Measurements from ENCODE around the gene RNF157. TPM values are rescaled to one million over a fixed set of nuclear protein-coding genes. Genes with fewer than 3 reads are reported as not detected.

The RNF157 gene
- polyA plus RNA-seq, 3 donors = 26.1 to 29.1 (median 27.5) TPM

DNA sequence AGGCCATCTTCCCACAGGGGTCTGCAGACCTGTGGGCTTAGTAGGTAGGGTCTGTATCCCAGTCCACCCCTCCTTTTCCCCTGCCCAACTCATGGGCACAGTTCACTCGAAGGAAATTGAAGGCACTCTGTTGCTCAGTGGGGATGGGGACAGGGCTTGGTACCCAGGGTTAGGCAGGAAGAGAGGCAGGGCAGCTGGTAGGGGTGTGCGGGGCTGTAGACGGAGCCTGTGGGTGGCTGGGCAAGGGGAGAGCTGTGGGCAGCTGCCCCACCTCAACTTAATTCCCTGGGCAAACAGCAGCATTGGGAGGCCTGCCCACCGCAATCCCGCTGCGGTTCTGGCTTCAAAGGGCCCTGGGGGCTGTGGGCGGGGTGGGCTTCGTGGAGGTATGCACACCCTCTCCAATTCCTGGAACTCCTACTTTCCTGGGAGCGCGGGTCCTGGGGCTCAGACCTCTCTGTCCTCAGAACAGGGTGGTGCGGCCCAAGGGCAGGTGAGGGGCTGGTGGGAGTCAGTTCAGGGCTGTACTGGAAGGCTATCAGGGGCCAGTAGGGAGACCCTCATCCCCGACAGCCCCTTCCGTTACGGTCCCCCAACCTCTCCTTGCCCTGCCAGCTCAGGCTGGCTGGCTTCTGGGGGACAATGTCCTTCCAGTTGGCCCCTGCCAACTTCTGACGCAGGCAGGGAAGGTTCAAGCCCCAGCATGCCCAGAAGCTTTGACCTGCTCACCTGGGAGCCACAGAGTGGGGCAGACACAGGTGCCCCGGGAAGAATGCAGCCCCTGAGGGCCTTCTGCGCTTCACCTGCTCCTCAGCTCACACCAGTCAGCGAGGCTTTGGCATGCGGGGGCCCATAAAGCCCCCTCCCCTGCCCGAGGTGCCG lies 108.4 kb downstream of the RNF157 start:
- no peak for DNase-seq (ENCODE audit: low read depth in 3 of 3, low spot score in 2 of 3)

- no peak for DNase-seq (ENCODE audit: low read depth in 3 of 3, low spot score in 2 of 3)
Observed at GRCh38 chr17:76131051-76131691, 109.1 kb downstream of the RNF157 start.

GRCh38 chr17:76130473-76130872 lies 109.8 kb downstream of the RNF157 start:
- DNase-seq (ENCODE audit: low read depth in 3 of 3, low spot score in 2 of 3) = no peak

- DNase-seq (ENCODE audit: low read depth in 3 of 3, low spot score in 2 of 3) = no peak
Observed at GRCh38 chr17:76125922-76126321, 114.4 kb downstream of the RNF157 start.

DNA sequence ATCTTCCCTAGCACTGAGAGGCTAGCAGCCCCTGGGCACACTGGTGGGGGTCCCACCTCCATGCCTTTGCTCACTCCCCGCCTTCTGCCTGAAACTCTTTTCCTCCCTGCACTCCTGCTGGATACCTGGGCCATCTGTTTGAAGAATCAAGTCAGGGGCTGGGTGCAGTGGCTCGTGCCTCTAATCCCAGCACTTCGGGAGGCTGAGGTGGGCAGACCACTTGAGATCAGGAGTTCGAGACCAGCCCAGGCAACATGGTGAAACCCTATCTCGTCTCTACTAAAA lies 115.0 kb downstream of the RNF157 start:
- DNase-seq (ENCODE audit: low read depth in 3 of 3, low spot score in 2 of 3) = no peak

GRCh38 chr17:76124582-76125390 lies 115.5 kb downstream of the RNF157 start:
- DNase-seq (ENCODE audit: low read depth in 3 of 3, low spot score in 2 of 3) = no peak

GRCh38 chr17:76123749-76124581 lies 116.3 kb downstream of the RNF157 start:
- DNase-seq (ENCODE audit: low read depth in 3 of 3, low spot score in 2 of 3) = no peak

DNA sequence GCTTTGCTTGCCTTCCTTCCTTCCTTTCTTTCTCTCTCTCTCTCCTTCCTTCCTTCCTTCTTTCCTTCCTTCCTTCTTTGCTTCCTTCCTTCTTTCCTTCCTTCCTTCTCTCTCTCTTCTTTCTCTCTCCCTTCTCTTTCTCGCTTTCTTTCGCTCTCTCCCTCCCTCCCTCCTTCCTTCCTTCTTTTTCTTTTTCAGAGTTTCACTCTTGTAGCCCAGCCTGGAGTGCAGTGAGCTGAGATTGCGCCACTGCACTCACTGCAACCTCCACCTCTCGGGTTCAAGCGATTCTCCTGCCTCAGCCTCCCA lies 117.1 kb downstream of the RNF157 start:
- DNase-seq (ENCODE audit: low read depth in 3 of 3, low spot score in 2 of 3) = no peak

GRCh38 chr17:76122431-76123190 lies 117.7 kb downstream of the RNF157 start:
- DNase-seq (ENCODE audit: low read depth in 3 of 3, low spot score in 2 of 3) = no peak

- DNase-seq (ENCODE audit: low read depth in 3 of 3, low spot score in 2 of 3) = no peak
Observed at GRCh38 chr17:76121932-76122430, 118.3 kb downstream of the RNF157 start.

DNA sequence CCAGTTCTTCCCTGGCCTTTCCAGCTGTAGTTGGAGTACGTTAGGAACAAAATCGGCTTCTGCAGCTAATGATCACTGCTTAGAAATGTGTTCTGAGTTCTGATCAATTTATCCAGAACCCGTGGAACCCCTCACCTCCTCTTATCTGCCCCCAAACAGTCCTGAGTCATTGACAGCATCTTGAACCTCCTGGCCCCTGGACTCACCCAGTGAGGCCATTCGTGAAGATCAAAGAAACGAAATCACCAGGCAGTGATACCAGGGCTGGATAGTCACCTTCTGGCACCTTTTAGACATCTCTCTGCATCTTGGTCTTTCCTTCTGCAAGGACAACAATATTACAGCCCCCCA lies 119.7 kb downstream of the RNF157 start:
- no peak for DNase-seq (ENCODE audit: low read depth in 3 of 3, low spot score in 2 of 3)

DNA sequence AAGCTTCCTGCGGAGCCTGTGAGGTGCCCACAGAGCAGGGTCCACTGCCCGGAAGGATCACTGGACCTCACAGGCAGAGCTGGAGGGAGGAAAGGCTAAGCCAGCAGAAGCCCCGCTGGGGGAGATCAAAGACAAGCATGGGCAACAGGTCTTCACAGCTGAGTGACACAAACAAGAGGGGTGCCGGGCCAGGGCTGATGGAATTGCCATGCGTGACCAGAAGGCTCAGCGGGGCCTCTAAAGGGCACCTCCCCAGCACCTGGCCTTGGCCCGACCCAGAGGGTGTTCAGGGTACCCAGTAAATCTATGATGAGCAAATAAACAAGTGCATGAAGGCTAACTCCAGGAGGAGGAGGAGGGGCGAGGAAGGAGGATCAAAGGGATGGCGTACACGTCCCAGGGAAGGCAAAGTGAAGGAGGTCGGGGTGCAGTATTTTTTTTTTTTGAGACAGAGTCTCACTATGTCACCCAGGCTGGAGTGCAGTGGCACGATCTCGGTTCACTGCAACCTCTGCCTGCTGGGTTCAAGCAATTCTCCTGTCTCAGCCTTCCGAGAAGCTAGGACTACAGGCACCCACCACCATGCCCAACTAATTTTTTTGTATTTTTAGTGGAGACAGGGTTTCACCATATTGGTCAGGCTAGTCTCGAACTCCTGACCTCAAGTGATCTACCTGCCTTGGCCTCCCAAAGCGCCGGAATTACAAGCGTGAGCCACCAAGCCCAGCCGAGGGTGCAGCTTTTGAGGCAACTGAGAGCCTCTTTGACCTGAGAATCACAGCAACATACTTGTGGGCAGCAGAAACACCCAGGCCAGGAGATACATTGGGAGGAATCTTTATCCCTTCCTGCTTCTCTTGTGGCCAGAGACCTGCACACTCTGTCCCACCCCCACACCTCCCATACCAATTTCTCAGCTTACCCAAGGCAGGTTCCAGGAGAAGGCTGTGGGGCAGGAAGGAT lies 120.6 kb downstream of the RNF157 start:
- no peak for DNase-seq (ENCODE audit: low read depth in 3 of 3, low spot score in 2 of 3)

DNA sequence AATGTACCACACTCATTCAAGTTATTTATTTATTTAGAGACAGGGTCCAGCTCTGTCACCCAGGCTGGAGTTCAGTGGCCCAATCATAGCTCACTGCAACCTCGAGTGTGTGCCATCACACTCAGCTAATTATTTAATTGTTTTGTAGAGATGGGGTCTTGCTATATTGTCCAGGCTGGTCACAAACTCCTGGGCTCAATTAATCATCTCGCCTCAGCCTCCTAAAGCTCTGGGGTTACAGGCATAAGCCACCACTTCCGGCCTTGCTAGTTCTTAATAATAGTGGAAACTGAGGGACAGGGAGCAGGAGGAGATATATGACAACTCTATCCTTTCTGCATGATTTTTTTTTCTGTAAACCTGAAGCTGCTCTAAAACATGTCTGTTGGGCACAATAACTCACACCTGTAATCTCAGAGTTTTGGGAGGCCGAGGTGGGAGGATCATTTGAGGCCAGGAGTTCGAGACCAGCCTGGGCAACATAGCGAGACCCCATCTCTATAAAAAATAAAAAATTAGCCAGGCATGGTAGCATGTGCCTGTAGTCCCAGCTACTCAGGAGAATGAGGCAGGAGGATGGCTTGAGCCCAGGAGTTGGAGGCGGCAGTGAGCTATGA lies 125.0 kb downstream of the RNF157 start:
- DNase-seq (ENCODE audit: low read depth in 3 of 3, low spot score in 2 of 3) = no peak

DNA sequence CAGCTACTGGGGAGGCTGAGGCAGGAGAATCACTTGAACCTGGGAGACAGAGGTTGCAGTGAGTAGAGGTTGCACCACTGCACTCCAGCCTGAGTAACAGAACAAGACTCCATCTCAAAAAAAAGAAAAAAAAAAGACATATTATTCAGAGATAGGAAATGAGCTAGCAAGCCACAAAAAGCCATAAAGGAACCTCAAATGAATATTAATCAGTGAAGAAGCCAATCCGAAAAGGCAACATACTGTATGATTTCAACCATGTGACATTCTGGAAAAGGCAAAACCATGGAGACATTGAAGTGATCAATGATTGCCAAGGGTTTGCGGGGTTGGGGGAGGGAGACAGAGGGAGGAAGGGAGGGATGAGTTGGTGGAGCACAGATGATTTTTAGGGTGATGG lies 128.3 kb downstream of the RNF157 start:
- DNase-seq (ENCODE audit: low read depth in 3 of 3, low spot score in 2 of 3) = no peak

- DNase-seq (ENCODE audit: low read depth in 3 of 3, low spot score in 2 of 3) = no peak
Observed at GRCh38 chr17:76107509-76107908, 132.8 kb downstream of the RNF157 start.

- DNase-seq (ENCODE audit: low read depth in 3 of 3, low spot score in 2 of 3) = no peak
Observed at GRCh38 chr17:76106703-76107102, 133.6 kb downstream of the RNF157 start.

GRCh38 chr17:76104896-76105231 lies 135.4 kb downstream of the RNF157 start:
- DNase-seq (ENCODE audit: low read depth in 3 of 3, low spot score in 2 of 3) = no peak

GRCh38 chr17:76104140-76104895 lies 136.0 kb downstream of the RNF157 start:
- no peak for DNase-seq (ENCODE audit: low read depth in 3 of 3, low spot score in 2 of 3)

All from right renal cortex interstitium (tissue), 3 donors.